RKO (cell line): ENCODE measurements around the gene SLC41A2.
"Not testable (repeated sequence)": the region's sequence is repeated elsewhere in the genome, so short reads cannot be mapped to it uniquely, and the experiment has no call there.

Source experiments
- DNase-seq: peaks from one replicate; pipeline ENCODE4 v3.0.0-alpha.2; 2016; ENCODE audit warnings: low spot score

Gene SLC41A2

DNA sequence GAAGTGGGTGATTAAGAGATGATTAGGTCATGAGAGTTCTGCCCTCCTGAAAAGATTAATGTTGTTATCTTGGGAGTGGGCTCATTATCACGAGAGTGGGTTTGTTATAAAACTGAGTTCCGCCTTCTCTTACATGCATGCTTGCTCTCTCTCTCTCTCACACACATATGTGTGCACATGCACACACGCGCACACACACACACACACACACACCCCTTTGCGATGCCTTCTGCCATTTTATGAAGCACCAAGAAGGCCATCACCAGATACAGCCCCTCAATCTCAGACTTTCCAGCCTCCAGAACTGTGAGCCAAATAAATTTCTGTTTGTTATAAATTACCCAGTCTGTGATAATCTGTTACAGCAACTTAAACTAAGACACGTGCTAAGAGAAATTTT, 5.7 kb upstream of the SLC41A2 start:
- no peak for DNase-seq

- no peak for DNase-seq
Measured at GRCh38 chr12:104960464-104960863, 2.4 kb upstream of the SLC41A2 start.

DNA sequence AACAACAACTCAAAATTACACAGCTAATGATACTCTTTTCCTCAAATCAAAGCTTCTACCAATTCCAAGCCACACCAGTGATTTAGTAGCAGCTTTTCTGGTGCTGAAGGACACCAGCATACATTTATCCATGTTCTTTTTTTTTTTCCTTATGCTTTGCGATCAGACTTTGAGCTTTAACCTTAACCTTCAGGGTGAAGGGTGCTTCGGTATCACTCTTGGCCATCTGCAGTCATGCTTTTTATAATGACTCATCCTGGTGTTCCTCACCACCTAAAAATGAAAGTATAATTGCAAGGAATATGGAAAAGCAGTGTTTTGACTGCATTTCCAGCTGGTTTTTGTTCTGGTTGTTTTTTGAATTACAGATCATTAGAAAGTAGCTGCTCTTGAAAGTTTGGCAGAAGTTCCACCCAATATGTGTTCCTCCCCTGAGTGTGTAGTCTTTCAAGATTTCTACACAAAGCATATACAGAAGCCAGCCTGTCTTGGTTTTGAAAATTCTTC, 1.3 kb upstream of the SLC41A2 start:
- DNase-seq = peak; percentile 75

GRCh38 chr12:104958805-104959334, 780 bp upstream of the SLC41A2 start:
- peak; percentile 10 for DNase-seq

- peak; percentile 21 for DNase-seq
Measured at GRCh38 chr12:104957719-104958000, 430 bp downstream of the SLC41A2 start.

- DNase-seq = peak; percentile 5
Measured at GRCh38 chr12:104956870-104957718, 996 bp downstream of the SLC41A2 start.

DNA sequence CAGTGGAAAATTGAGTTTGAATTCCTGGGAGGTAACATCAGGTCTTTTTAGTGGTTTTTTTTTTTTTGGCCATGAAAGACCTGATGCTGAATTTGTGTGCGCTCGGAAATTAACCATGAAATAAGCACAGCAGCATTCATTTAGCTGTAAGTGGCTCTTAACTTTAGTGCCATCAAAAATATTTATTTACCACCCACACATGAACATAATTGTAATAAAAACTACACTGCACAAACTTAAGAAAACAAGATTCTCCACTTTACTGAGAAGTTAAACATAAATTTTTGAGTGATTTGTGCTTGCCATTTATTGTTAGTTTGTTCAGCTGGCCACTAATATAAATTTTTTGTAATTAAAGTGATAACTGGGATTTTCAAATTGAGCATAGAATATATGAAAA, 2.4 kb downstream of the SLC41A2 start:
- no peak for DNase-seq

DNA sequence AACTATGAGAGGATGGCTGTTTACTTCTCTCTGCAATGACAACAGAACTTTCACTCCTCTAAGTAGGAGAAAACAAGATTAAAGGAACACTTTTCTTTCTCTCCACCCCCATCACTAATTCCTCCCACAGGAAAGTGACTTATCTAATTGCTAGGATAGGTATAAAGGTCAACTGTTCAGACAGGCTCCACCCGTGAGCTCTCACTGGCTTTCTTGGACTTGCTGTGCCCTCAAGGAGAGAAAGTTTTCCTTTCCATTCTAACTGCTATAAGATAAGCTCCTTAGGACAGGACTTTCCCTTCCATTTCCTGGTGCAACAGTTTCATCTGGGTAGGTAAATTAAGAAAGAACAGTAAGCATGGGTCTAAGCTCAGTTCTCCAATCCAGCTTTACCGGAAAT, 4.8 kb downstream of the SLC41A2 start:
- DNase-seq = no peak

DNA sequence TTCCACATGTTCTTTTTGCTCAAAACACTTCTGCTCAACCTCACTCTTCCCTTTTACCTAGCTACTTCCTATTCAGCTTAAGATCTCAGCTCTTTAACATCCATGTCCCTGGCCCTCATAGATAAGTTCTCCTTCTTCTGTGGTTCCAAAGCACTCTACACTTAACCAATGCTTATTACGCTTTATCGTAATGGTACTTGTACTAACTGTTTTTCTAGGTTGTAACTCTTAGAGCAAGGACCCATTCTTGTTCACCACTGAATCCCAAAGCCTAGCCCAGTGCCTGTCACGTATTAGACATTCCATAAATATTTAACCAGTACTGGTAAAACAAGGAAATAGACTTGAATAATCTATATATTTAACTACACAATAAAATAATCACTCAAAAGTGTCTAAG, 5.3 kb downstream of the SLC41A2 start:
- DNase-seq = no peak

DNA sequence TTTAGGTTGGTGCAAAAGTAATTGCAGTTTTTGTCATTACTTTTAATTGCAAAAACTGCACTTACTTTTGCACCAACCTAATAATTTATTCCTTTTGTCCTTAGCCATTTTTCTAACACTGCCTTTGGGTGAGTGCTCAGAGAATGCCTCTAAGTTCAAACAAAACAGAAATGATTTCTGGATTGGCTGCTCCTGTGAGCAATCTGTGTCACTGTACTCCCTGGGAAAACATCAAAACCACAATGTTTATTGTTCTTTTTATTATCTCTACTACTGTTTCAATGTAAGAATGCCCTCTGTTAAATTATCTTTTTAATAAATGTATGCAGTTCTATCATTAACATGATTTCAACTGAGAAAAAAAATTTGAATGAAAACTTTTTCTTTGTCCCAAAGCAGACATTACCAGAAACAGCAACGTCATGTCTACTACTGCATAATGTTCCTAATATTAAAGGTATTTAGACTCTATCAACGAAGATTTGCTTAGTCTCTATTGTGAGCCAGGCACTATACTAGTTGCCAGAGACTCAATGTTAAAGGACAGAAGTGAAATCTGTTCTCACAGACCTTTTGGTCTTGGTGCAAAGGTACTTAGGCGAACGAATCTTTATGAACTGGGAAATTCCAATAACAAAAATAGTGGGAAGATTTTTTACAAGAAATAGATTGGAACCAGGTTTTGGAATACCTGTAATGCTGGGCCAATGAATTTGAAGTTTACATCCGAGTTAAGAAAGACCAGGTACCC, 6.2 kb downstream of the SLC41A2 start:
- DNase-seq = no peak

- not testable (repeated sequence) for DNase-seq
Measured at GRCh38 chr12:104948716-104949115, 9.4 kb downstream of the SLC41A2 start.

- no peak for DNase-seq
Measured at GRCh38 chr12:104944252-104944651, 13.8 kb downstream of the SLC41A2 start.

DNA sequence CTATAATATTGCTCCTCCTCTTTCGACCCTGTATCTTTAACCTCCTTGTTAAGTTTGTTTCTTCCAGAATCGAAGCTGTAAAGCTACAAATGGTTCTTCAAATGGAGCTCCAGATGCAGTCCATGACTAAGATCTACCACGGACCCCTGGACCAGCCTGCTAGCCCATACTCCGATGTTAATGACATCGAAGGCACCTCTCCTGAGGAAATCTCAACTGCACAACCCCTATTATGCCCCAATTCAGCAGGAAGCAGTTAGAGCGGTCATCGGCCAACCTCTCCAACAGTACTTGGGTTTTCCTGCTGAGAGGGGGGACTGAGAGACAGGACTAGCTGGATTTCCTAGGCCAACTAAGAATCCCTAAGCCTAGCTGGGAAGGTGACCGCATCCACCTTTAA, 14.7 kb downstream of the SLC41A2 start:
- DNase-seq = not testable (repeated sequence)

DNA sequence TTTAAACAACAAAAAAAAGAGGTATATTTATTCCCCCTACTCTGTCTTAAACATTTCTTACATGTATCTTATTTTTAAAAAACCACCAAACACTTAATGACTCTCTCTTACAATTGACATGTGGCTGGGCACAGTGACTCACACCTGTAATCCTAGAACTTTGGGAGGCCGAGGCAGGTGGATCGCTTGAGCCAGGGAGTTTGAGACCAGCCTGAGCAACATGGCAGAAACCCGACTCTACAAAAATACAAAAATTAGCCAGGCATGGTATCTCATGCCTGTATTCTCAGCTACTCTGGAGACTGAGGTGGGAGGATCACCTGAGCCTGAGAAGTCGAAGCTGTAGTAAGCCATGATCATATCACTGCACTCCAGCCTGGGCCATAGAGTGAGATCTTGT, 16.0 kb downstream of the SLC41A2 start:
- DNase-seq = no peak

GRCh38 chr12:104941454-104941853, 16.6 kb downstream of the SLC41A2 start:
- no peak for DNase-seq

DNA sequence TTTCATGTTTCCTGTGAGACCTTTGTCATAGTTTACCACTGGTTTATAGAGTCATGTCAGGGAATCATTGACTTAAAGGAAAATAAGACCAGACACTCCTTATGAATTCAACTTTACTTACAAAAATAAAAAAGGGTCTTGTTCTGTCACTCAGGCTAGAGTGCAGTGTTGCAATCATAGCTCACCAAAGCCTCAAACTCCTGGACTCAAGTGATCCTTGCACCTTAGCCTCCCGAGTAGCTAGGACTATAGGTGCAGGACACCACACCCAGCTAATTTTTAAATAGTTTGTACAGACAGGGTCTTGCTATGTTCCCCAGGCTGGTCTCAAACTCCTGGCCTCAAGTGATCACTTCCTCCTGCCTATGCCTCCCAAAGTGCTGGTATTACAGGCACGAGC, 19.0 kb downstream of the SLC41A2 start:
- no peak for DNase-seq

DNA sequence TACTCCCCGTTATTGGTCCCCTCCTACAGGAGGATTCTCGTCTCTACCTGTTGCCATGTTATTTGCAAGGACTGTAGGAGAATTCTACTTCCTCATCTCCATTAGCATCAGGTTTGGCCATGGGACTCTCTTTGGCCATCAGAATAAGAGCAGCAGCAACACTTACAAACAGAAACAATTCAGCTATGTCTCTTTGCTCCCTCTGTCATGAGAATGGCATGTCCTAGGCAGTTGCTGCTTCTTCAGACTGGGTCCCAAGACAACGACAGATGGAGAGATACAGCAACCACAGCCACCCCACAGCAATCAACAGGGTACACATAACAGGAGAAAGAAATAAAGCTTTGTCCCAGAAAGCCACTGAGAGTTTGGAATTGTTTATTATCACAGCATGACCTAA, 19.7 kb downstream of the SLC41A2 start:
- DNase-seq = no peak

GRCh38 chr12:104935886-104936285, 22.2 kb downstream of the SLC41A2 start:
- no peak for DNase-seq

DNA sequence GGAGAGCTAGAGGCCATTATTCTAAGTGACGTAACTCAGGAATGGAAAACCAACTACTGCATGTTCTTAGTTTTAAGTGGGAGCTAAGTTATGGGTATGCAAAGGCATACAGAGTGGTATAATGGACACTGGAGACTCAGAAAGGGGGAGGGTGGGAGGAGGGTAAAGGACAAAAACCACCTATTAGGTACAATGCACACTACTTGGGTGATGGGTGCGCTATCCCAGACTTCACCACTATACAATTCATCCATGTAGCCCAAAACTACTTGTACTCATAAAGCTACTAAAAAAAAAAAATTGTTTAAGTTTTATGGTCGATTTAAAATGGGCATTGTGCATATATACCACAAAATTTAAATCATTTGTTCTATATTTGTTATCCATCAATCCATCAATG, 24.3 kb downstream of the SLC41A2 start:
- DNase-seq = no peak

DNA sequence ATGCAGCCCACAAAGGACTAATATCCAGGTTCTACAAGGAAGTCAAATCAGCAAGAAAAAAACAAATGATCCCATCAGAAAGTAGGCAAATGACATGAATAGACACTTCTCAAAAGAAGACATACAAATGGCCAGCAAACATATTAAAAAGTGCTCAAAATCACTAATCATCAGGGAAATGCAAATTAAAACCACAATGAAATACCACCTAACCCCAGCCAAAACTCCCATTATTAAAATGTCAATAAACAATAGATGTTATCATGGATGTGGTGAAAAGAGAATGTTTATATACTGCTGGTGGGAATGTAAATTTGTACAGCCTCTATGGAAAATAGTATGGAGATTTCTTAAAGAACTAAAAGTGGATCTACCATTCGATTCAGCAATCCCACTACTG, 25.0 kb downstream of the SLC41A2 start:
- no peak for DNase-seq

GRCh38 chr12:104930388-104931326, 27.4 kb downstream of the SLC41A2 start:
- no peak for DNase-seq

DNA sequence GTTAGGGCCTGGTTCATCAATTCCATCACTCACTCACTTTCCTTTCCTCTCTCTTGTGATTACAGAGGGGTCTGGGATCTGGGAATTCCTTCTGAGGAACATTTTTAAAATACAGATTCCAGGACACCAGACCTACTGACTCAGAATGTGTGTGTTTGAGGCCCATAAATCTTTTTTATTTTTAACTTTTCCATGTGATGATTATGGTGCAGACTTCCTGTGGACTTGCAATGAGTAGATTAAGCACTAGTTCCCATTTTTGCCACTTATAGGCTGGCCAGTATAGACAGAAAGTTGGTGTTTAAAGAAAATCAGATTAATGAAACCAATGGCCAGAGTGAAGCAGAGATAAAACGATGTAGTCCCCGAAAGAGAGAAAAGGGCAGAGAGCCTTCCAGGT, 28.1 kb downstream of the SLC41A2 start:
- no peak for DNase-seq
